ENCODE measurements around the gene TRHDE.
"Not testable (repeated sequence)": the region's sequence is repeated elsewhere in the genome, so short reads cannot be mapped to it uniquely, and the experiment has no call there.

TRHDE gene

DNA sequence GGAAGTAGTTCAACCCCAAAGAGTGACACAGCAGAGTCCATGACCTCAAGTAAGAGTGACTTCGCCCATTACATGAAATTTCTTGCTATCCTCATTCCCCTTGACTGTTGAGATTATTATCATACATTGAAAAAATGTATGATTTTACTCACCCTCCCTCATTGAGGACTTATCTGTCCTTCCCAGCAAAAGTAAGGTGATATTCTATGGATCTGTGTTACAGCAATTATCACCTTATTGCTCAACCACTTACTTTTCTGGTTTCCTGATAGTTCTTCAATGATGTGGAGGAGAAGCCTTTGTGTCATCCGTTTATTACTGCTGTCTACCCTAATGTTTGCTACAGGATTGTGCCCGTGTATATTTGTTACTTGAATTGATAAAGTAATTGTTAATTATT, 306.2 kb downstream of the TRHDE start:
- no peak for DNase-seq (ENCODE audit: extremely low read depth in 1 of 2, low read depth in 1 of 2)

DNA sequence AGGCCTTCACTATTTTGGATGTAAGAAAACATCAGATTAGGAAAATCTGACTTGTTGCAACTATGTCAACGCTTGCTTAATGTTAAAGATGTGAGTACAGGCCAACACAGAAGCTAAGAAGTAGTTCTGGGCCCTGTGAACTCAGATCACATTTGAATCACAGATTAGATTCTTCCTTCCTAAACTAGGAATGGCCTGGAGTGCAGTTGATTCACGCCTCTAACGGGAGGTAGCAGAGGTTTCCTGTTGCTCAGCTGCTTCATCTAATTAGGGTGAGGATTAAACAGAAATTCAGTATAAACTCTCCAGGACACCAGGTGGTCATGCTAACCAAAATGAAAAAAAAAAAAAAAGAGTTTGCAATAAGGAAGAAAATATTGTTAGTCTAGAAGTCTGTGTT, 314.3 kb downstream of the TRHDE start:
- no peak for DNase-seq (ENCODE audit: extremely low read depth in 1 of 2, low read depth in 1 of 2)

DNA sequence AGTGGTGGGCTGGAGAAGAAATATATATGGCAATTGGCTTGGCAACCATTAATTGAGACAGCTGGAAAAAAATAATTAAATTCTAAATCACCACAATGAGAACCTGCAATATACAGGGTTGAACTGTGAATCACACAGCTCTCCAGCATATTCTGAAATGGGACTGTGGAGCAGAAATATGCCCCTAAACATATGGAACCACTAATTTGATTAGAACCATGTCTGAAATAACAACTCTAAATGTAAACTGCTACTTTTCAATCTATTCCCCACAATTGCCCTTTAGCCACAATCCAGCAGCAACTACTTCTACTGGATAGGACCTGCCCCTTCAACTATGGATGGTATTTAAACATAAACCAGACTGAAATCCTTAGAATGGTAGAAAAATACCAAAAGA, 330.4 kb downstream of the TRHDE start:
- DNase-seq (ENCODE audit: extremely low read depth in 1 of 2, low read depth in 1 of 2), result no peak

DNA sequence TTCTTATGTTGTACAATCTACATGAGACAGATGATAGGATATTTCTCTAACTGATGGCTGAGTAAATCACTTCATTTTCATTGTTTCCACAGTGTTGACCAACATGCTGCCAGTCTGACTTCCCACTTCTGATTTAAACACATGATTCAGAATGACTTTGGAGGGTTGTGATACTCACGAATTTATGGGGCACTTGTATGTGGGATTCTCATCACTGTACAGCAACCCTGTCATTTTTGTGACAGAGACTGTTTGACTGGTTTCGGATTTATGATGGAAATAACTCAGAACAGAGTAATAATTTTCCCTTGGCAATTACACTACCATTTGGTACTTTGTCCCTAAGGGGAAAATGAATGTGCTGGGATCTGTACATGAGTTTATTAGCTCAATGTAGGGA, 333.8 kb downstream of the TRHDE start:
- DNase-seq (ENCODE audit: extremely low read depth in 1 of 2, low read depth in 1 of 2), result no peak

DNA sequence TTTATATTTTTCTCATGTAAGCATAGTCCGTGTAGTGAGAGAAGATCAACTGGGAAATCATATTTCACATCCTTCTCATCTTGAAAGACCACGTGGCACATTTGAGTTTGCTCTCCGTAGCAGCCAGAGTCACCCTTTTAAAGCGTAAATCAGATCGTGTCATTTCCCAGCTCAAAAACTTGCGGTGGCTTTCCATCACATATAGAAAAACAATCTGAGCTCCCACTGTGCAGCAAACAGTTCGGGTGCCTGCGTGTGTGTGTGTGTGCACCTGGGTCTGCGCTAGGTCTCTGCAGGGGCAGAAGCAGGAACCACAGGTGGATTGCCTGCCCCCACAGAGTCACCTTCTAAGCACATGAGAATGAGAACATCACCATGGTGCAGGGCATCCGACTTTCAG, 338.2 kb downstream of the TRHDE start:
- DNase-seq (ENCODE audit: extremely low read depth in 1 of 2, low read depth in 1 of 2), result no peak

DNA sequence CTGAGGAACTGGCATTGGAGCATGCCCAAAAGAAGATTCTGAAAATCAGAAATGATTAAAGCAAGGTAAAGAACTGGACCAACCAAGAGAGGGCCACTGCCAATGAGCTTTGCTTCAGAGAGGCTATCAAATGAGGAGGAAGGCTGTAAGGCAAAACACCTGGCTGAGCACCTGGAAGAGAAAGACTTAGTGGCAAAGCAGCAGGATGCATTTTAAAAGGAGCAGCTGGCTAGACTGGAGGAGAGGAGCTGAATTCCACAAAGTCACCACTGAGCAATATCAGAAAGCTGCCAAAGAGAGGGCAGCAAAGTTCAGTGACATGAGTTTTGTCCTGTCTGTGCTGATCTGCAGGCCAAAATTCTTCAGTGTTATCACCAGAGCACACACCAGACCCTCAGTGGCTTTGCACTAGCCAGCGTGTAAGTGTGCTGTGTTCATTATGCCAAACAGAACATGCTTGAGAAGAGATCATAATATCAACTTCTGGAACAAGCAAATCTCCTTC, 338.7 kb downstream of the TRHDE start:
- no peak for DNase-seq (ENCODE audit: extremely low read depth in 1 of 2, low read depth in 1 of 2)

DNA sequence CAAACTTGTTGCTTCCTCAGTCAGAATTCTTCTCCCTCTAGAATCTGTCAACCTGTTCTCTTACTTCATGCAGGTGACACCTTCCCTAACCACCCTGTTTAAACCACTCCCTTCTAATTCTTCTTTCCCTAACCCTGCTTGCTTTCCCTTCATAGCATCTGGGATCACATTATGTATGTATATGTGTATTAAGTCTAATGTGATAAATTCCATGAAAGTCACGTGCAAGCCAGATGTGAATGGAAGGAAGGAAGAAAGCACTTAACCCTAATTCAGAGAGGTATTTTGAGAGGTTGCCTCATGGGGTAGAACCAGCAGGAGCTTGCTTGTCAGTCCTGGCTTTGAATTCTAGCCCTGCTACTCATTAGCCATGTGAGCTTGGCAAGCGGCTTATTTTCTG, 340.0 kb downstream of the TRHDE start:
- DNase-seq (ENCODE audit: extremely low read depth in 1 of 2, low read depth in 1 of 2), result no peak

DNA sequence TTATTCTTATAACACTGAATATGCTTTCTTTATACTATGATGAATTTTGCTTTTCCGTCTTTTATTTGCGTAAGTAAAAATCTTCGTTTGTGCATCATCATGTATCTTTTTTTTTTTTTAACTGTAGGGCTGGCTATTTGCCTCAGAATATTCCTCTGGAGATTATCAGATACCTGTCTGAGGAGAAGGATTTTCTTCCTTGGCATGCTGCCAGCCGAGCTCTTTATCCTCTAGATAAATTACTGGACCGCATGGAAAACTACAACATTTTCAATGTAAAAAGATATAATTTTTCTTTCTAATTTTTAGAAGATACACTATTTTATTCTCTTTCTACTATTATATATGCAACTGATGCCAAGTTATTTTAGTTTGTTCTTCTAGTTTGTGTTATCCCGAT, 346.6 kb downstream of the TRHDE start:
- no peak for DNase-seq (ENCODE audit: extremely low read depth in 1 of 2, low read depth in 1 of 2)

DNA sequence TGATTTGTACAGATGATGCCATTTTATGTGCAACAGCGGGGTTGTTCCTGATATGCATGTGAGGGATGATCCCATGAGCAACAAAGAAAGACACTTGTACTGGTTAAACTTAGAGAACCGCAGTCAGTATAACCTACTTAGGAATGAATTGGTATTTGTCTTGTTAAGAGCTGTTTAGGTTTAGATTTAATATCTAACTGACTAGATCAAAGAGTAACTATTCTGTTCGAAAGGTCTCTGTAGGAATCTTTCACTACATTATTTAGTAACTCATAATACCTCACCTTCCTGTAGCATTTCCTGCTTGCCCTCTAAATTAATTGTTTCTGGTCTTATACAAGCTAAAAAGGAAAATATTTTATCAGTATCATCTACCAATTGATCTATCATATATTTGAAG, 350.4 kb downstream of the TRHDE start:
- DNase-seq (ENCODE audit: extremely low read depth in 1 of 2, low read depth in 1 of 2), result no peak

DNA sequence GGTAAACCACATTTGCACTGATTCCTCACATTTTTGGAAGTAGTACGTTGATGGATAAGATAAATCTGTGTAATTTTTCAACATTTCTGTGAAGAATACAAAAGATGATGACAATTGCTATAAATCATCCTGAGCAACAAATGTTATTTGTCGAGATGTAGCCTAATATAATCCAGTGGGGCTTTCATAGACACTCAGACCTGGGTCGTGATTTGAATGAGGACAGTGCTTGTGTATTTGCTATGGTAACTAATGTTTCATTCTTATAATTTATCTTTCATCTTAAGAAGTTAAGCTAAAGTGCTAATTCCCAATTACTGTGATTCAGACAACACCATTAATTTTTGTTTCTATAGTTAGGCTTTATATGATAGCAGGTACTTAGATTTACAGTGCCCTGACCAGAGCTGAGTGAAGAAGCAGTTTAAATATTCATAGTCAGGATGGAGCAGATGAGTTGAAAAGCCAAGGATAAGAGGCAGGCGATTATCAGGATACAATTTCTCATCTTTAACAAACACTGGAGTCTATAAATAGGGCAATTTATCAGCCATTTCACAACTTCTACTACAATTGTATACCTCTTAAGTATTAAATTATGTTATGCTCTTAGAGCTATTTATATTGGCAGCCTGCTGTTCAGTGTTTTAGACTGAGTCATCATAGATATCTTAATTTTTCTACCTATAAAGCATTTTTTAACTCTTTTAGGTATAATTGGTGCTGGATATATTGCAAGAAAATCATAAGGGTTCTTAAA, 359.9 kb downstream of the TRHDE start:
- no peak for DNase-seq (ENCODE audit: extremely low read depth in 1 of 2, low read depth in 1 of 2)

DNA sequence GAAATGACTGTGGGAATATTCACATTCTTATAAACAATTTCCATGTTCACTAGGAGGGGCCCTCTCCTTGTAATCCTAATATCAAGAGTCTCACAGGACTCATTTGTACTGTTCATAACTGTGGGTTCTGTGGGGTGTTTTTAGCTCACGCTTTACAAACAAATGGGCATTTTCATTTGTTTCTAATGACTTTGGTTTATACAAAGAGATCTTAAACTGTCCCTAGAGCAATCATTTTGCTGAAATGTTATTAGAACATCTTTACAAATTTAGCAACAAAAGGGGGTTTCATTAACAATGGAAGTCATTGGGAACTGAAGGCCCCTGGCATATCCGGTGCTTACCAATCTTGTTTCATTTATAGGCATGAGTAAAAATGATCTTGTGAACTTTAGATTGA, 370.5 kb downstream of the TRHDE start:
- no peak for DNase-seq (ENCODE audit: extremely low read depth in 1 of 2, low read depth in 1 of 2)

DNA sequence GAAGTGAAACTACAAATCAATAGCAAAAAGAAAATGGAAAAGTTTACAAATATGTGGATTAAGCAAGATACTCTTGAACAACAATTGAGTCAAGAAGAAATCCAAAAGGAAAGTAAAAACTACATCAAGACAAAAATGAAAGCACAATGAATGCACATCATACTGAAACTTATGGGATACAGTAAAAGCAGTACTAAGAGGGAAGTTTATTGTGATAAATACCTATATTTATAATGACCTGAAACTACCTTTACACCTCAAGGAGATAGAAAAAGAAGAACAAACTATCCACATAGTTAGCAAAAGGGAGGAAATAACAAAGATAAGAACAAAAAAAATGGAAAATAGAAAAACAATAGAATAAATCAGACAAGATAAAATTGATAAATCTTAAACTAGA, 375.0 kb downstream of the TRHDE start:
- DNase-seq (ENCODE audit: extremely low read depth in 1 of 2, low read depth in 1 of 2), result no peak

DNA sequence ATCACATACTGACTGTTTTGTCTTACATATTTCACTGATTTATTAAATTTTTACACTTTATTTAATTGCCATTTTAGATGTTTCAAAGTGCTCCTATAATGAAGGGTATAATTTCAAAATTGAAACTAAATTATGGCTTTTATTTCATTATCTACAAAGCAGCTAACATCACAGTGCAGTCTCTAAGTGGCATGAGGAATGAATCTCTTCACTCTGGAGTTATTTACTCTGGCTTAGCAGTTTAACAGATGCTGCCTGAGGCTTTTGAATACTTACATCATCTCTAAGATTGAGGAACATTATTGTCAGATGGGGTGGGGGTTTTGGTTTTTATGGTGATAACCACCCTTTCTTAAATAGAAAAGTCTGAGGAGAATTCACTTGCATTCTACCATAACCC, 386.4 kb downstream of the TRHDE start:
- DNase-seq (ENCODE audit: extremely low read depth in 1 of 2, low read depth in 1 of 2), result no peak

DNA sequence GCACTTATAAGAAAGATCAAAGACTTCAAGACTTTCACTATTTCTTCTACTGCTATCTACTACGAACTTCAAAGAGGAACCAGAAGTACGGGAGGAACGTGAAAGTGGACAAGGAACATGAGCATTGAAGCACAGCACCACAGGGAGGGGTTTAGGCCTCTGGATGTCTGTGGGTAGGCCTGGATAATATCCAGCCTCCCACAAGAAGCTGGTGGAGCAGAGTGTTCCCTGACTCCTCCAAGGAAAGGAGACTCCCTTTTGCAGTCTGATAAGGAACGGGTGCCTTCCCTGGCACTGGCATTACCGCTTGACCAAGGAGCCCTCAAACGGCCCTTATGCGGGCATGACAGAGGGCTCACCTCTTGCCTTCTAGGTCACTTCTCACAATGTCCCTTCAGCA, 388.0 kb downstream of the TRHDE start:
- not testable (repeated sequence) for DNase-seq (ENCODE audit: extremely low read depth in 1 of 2, low read depth in 1 of 2)

DNA sequence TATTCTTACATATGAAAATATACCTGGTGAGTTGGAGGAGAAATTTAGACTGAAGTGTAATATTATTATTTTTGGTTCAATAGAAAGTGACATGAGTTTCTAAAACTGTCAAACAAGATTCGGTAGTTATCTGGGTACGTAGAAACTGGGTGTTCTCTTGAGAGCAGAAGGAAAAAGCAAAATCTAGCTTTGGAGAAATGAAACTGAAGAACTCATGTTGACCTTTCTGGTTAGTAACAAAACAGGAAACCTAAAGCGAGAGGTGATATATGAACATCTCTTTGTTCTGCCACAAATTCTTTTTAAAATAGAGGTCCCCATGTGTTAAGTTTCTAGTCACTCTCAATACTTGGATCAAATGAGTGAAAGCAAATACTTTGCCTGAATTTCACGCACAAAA, 401.7 kb downstream of the TRHDE start:
- DNase-seq (ENCODE audit: extremely low read depth in 1 of 2, low read depth in 1 of 2), result no peak

DNA sequence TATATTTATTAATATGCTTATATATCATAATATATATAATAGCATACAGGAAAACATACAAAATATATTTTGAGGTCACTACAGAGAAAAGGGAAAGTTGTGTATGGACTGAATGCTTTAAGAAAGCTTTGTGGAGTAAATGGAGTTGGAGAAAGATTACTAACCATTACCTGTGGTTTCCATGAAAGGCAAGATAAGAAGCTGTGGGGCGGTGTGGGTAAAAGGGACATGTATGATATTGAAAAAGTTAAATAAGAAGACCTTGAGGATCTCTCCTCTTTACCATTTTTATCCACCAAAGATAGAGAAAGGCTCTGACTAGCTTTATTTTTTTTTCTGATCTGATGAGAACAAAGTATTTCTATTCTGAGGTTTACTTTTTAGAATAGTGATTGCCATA, 404.4 kb downstream of the TRHDE start:
- no peak for DNase-seq (ENCODE audit: extremely low read depth in 1 of 2, low read depth in 1 of 2)

DNA sequence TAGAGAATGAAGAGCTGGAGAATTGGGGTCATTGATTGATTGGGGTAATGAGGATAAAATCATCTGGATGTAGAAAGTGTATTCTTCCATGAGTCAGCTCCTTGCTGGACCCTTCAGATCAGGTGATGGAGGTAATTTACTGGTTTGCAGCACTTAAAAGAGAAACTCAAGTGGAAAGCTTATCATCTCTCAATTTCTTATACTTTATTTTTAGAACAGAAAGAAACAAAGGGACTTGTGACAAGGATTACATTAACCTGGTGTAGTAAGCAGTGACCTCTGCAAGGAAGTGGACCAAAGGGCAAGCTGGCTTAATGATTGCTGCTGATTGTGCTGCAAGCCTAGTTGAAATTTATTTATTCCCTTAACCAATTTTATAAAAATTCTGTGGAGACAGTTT, 405.0 kb downstream of the TRHDE start:
- DNase-seq (ENCODE audit: extremely low read depth in 1 of 2, low read depth in 1 of 2), result no peak

DNA sequence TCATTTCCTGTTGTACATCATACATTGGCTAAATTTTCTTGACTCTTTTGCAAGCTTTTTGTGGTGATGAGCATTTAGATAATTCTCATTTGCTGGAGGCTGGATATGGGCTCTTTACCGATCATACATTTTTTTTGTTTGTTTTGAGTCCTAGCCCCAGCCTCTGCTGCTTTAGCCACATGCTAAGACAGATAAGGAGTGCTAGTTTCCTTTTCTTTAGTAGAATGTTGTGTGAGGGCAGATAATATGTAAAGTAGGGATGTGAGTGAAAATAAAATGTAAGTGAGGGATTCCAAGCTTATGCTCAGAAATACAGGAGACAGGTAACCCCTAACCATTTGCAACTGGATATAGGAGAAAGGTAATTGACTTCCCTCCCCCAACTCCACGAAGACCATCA, 405.7 kb downstream of the TRHDE start:
- DNase-seq (ENCODE audit: extremely low read depth in 1 of 2, low read depth in 1 of 2), result no peak

DNA sequence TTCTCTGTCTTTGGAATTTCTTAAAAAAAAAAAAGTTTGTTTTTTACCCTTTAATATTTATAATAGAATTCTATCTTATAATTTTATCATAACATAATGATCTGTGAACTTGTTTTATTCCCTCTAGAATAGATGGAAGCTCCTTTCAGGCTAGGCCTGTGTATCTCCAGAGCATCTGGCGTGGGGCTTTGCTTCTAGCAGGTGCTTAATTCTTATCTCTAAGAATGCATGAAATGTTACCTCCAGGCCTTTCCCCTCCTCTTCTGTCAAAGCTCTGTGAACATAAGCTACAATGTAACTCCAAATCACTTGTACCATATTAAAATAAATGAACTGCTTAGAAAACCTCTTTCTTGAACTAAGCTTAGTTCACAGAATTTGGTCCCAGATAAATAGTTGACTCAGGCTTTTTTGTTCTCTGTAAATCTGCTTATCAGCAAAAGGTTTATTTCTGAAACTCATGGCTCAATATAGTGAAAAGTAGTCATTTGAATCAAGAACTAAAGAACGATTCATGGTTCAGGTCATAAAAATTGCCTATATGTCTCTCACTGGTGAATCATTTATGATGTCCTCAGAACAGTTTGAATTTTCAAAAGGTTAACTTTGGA, 407.1 kb downstream of the TRHDE start:
- DNase-seq (ENCODE audit: extremely low read depth in 1 of 2, low read depth in 1 of 2), result no peak

DNA sequence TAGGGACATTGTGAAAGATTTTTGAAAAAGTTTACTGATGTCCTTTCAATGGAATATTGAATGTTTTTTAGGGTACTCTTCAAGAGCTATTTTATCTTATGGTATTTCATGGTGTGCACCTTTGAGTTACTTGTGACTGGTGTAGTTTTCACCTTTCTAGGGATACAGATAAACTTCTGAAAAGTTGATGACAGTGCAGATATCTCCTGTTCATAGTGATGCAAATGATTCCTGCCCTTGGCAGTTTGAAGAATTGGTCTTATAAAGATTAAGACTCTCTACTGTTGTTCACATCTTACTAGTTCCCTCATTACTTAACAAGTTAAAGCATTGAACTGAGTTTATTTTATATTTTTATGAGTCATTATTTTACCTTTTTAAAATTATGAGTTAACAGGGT, 408.9 kb downstream of the TRHDE start:
- no peak for DNase-seq (ENCODE audit: extremely low read depth in 1 of 2, low read depth in 1 of 2)

DNA sequence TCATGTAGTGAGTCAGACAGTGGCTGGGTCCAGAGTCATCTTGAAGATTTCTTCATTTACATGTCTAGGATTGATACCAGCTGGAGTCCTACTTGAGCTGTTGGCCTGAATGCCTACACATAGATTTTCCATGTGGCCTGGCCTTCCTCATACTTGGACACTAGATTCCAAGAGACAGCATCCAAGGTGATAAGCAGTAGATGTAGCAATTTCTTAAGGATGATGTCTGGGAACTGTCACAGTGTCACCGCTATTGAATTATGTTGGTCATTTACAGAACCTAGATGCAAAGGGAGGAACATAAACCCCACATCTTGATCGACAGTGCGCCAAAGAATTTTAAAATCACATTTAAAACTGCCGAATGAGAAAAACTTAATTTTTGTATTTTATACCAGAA, 412.3 kb downstream of the TRHDE start:
- DNase-seq (ENCODE audit: extremely low read depth in 1 of 2, low read depth in 1 of 2), result no peak

DNA sequence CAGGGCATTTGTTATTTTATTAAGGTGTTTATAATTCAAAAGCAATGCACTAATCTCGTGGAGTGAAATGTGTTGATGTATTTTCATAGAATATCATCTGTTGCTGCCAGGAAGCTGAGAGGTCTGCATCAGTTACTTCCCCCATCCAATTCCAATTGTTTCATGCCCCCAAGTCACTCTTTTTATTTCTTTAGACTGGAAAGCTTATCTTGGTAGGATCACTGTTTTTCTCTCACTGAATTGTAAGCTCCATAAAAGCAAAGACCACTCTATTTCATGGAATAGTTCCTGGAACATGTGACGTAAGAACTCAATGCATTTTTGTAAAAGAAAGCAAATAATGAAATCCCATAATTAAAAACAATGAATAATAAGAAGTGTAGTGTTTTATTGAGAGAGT, 420.2 kb downstream of the TRHDE start:
- DNase-seq (ENCODE audit: extremely low read depth in 1 of 2, low read depth in 1 of 2), result no peak

DNA sequence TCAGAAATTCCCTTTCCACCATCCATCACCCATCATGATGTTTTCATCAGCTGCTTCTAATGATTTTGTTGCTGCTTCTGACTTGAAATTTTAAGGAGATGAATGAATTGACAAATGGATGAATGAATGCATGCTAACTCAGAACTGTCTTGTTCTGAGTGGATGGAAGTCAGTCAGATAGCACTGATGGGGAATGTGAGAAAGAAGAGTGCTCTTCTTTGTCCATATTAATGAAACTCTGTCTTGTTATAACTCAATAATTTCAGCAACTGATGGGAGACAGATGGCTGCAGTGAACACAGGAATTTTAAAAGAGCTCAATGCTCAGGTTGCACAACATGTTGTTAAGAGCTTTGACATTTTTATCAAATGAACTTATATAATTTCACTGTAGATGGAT, 422.0 kb downstream of the TRHDE start:
- DNase-seq (ENCODE audit: extremely low read depth in 1 of 2, low read depth in 1 of 2), result no peak

Data from stimulated activated CD8-positive, alpha-beta memory T cell treated with anti-CD3 and anti-CD28 coated beads, Interleukin-7, amount 100 ng/mL, for 48 hours (primary cell).